ENCODE results near the gene GAS5. TPM values are rescaled to one million over a fixed set of nuclear protein-coding genes. Genes with fewer than 3 reads are reported as not detected.

Gene GAS5
- total and polyA plus RNA-seq, 10 of the 15 experiments (the other 5 are each of a cell fraction or from before 2014, with no cell fraction given), result 289 to 1,137 (median 699) TPM

- TF ChIP-seq ZNF687 (IDR thresholded peaks at IDR 0.05), result no peak
- TF ChIP-seq ZNF217 (IDR thresholded peaks at IDR 0.05), result no peak
- TF ChIP-seq ZNF622 (IDR thresholded peaks at IDR 0.05), result no peak
- no peak for TF ChIP-seq SMAD1 (IDR thresholded peaks at IDR 0.05; ENCODE audit: low read depth, partially characterized antibody)
- TF ChIP-seq ZBTB33 (IDR thresholded peaks at IDR 0.05), result no peak
- TF ChIP-seq RFX5 (IDR thresholded peaks at IDR 0.05; ENCODE audit: low read depth, low read length), result no peak
- TF ChIP-seq, protein P1, sequence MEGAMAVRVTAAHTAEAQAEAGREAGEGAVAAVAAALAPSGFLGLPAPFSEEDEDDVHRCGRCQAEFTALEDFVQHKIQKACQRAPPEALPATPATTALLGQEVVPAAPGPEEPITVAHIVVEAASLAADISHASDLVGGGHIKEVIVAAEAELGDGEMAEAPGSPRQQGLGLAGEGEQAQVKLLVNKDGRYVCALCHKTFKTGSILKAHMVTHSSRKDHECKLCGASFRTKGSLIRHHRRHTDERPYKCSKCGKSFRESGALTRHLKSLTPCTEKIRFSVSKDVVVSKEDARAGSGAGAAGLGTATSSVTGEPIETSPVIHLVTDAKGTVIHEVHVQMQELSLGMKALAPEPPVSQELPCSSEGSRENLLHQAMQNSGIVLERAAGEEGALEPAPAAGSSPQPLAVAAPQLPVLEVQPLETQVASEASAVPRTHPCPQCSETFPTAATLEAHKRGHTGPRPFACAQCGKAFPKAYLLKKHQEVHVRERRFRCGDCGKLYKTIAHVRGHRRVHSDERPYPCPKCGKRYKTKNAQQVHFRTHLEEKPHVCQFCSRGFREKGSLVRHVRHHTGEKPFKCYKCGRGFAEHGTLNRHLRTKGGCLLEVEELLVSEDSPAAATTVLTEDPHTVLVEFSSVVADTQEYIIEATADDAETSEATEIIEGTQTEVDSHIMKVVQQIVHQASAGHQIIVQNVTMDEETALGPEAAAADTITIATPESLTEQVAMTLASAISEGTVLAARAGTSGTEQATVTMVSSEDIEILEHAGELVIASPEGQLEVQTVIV (IDR thresholded peaks at IDR 0.05; ENCODE audit: borderline replicate concordance, partially characterized antibody), result no peak
- TF ChIP-seq, protein P2, sequence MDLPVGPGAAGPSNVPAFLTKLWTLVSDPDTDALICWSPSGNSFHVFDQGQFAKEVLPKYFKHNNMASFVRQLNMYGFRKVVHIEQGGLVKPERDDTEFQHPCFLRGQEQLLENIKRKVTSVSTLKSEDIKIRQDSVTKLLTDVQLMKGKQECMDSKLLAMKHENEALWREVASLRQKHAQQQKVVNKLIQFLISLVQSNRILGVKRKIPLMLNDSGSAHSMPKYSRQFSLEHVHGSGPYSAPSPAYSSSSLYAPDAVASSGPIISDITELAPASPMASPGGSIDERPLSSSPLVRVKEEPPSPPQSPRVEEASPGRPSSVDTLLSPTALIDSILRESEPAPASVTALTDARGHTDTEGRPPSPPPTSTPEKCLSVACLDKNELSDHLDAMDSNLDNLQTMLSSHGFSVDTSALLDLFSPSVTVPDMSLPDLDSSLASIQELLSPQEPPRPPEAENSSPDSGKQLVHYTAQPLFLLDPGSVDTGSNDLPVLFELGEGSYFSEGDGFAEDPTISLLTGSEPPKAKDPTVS (IDR thresholded peaks at IDR 0.05; ENCODE audit: low read depth, low read length), result no peak
- peak in 1 of 2 experiments; percentile 83; a peak in 2 of 3 replicates for TF ChIP-seq EGR1 (IDR thresholded peaks at IDR 0.05; ENCODE audit: borderline replicate concordance in 1 of 2, low read depth in 2 of 2, low read length in 2 of 2)
- TF ChIP-seq BRCA1 (IDR thresholded peaks at IDR 0.05; ENCODE audit: low read depth, low read length), result no peak
- TF ChIP-seq IRF5 (IDR thresholded peaks at IDR 0.05; ENCODE audit: borderline replicate concordance), result no peak
- peak; percentile 22; the same call in 1 of the 2 replicates for TF ChIP-seq LARP7 (IDR thresholded peaks at IDR 0.05)
Measured at GRCh38 chr1:173868266-173869020, 654 bp upstream of the GAS5 start, which contains the start of gene ZBTB37 (continued).

Data from GM12878 (cell line).